ENCODE results near the gene UNC119B.
A peak's percentile ranks its signal among the peaks of the same experiment; 100 is the strongest.

UNC119B gene

GRCh38 chr12:120688527-120689071 is 21.7 kb upstream of the UNC119B start:
- Histone ChIP-seq H3K27ac (replicated peaks) (peak overlapping the region; percentile 96; the same call in 1 of the 2 replicates), H3K4me3 (replicated peaks; ENCODE audit: insufficient read depth, low read length) (peak overlapping the region; percentile 90), H3K27me3 (ENCODE audit: insufficient read depth, poor library complexity, severe bottlenecking) (no peaks in the 10 kb centered on the region)
- DNase-seq (ENCODE audit: low read depth in 1 of 2, low spot score in 1 of 2) = peak in 1 of 2 experiments; percentile 50
- TF ChIP-seq REST (IDR thresholded peaks at IDR 0.05; ENCODE audit: insufficient replicate concordance, low read depth) (no peak), SPI1 (IDR thresholded peaks at IDR 0.05; ENCODE audit: borderline replicate concordance, low read depth) (peak; percentile 59; the same call in 1 of the 2 replicates), GABPA (IDR thresholded peaks at IDR 0.05; ENCODE audit: low read depth) (no peak), CTCF (IDR thresholded peaks at IDR 0.05; ENCODE audit: insufficient read depth, low read length) (no peak)

- TF ChIP-seq CTCF (IDR thresholded peaks at IDR 0.05; ENCODE audit: insufficient read depth, low read length) (no peak), GABPA (IDR thresholded peaks at IDR 0.05; ENCODE audit: low read depth) (no peak), SPI1 (IDR thresholded peaks at IDR 0.05; ENCODE audit: borderline replicate concordance, low read depth) (no peak), REST (IDR thresholded peaks at IDR 0.05; ENCODE audit: insufficient replicate concordance, low read depth) (no peak), POLR2AphosphoS5 (IDR thresholded peaks at IDR 0.05; ENCODE audit: low read depth) (no peak)
- Histone ChIP-seq H3K4me3 (replicated peaks; ENCODE audit: insufficient read depth, low read length) (peak overlapping the region; percentile 90), H3K27ac (replicated peaks) (no peak overlapping the region), H3K27me3 (ENCODE audit: insufficient read depth, poor library complexity, severe bottlenecking) (no peaks in the 10 kb centered on the region)
- no peak for DNase-seq (ENCODE audit: low read depth in 1 of 2, low spot score in 1 of 2)
These were observed 20.7 kb upstream of the UNC119B start for GRCh38 chr12:120689397-120690082.

- no peak for DNase-seq (ENCODE audit: low read depth in 1 of 2, low spot score in 1 of 2)
- Histone ChIP-seq H3K27me3 (ENCODE audit: insufficient read depth, poor library complexity, severe bottlenecking) (no peaks in the 10 kb centered on the region), H3K27ac (replicated peaks) (no peak overlapping the region), H3K4me3 (replicated peaks; ENCODE audit: insufficient read depth, low read length) (no peak overlapping the region)
- TF ChIP-seq POLR2AphosphoS5 (IDR thresholded peaks at IDR 0.05; ENCODE audit: low read depth) (no peak), CTCF (IDR thresholded peaks at IDR 0.05; ENCODE audit: insufficient read depth, low read length) (no peak), GABPA (IDR thresholded peaks at IDR 0.05; ENCODE audit: low read depth) (no peak), SPI1 (IDR thresholded peaks at IDR 0.05; ENCODE audit: borderline replicate concordance, low read depth) (no peak), REST (IDR thresholded peaks at IDR 0.05; ENCODE audit: insufficient replicate concordance, low read depth) (no peak)
These were observed 20.2 kb upstream of the UNC119B start for GRCh38 chr12:120690083-120690450.
